ENCODE measurements around the gene AARS2. TPM values are rescaled to one million over a fixed set of nuclear protein-coding genes. Genes with fewer than 3 reads are reported as not detected.
"Not testable (repeated sequence)": the region's sequence is repeated elsewhere in the genome, so short reads cannot be mapped to it uniquely, and the experiment has no call there.

The AARS2 gene
- total RNA-seq, 1 experiment from 2014 or later, result 11.6 TPM

DNA sequence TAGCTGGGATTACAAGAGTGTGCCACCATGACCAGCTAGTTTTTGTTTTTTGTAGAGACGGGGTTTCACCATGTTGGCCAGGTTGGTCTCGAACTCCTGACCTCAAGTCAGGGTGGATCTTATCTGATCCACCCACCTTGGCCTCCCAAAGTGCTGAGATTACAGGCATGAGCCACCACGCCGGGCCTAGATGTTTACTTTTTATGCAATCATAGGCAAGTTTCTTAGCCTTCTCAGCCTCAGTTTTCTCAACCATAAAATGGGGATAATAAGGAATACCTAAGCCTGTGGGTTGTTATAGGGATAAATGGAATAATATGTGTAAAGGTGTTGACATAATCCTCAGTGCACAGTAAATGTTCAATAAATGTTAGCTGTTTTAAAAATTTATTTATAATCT lies 39.1 kb upstream of the AARS2 start:
- no TSS peak for BruUV-seq (replicated peaks)
- H2AFZ ChIP-seq, result no peak overlapping the region
- DNase-seq, result no peak
- ChIA-PET CTCF (interaction anchor here (0.6 kb wide), 1 partner anchor 132 kb away, joined by 9 read pairs; no protein-coding TSS in a partner anchor), POLR2A (ENCODE audit: unreplicated experiment) (no interaction called here)
- H3K9me3 ChIP-seq (ENCODE audit: insufficient read depth, low read depth), result no peaks in the 10 kb centered on the region
- no peaks in the 10 kb centered on the region for H3F3A ChIP-seq (ENCODE audit: insufficient read depth, low read depth)
- H3K9me2 ChIP-seq (ENCODE audit: insufficient read depth), result no peaks in the 10 kb centered on the region; the same call in 1 of the 2 replicates
- H3K4me3 ChIP-seq, result no peak overlapping the region
- H3K27me3 ChIP-seq (ENCODE audit: insufficient read depth, low read depth), result peaks cover 13% of the 10 kb centered on the region
- no peaks in the 10 kb centered on the region for H3K79me2 ChIP-seq (ENCODE audit: low read depth)
- no peak overlapping the region for H3K27ac ChIP-seq
- H4K20me1 ChIP-seq (ENCODE audit: insufficient read depth), result no peaks in the 10 kb centered on the region
- H3K4me2 ChIP-seq, result no peak overlapping the region
- intact Hi-C loops (cut with micrococcal nuclease; ENCODE audit: unreplicated experiment), result no loop called here
- H3K4me1 ChIP-seq (replicated peaks; ENCODE audit: insufficient read depth), result no peaks in the 10 kb centered on the region
- no peak for TF ChIP-seq EZH2 (IDR thresholded peaks at IDR 0.05; ENCODE audit: low read depth)
- TF ChIP-seq, protein P1, sequence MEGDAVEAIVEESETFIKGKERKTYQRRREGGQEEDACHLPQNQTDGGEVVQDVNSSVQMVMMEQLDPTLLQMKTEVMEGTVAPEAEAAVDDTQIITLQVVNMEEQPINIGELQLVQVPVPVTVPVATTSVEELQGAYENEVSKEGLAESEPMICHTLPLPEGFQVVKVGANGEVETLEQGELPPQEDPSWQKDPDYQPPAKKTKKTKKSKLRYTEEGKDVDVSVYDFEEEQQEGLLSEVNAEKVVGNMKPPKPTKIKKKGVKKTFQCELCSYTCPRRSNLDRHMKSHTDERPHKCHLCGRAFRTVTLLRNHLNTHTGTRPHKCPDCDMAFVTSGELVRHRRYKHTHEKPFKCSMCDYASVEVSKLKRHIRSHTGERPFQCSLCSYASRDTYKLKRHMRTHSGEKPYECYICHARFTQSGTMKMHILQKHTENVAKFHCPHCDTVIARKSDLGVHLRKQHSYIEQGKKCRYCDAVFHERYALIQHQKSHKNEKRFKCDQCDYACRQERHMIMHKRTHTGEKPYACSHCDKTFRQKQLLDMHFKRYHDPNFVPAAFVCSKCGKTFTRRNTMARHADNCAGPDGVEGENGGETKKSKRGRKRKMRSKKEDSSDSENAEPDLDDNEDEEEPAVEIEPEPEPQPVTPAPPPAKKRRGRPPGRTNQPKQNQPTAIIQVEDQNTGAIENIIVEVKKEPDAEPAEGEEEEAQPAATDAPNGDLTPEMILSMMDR (conservative IDR thresholded peaks at IDR 0.05), result no peak
- no peaks in the 10 kb centered on the region for H3K36me3 ChIP-seq (ENCODE audit: low read depth)

GRCh38 chr6:44350650-44350994 lies 37.5 kb upstream of the AARS2 start:
- H3F3A ChIP-seq (ENCODE audit: insufficient read depth, low read depth); H3K9me2 ChIP-seq (ENCODE audit: insufficient read depth); H3K4me2 ChIP-seq; H3K9me3 ChIP-seq (ENCODE audit: insufficient read depth, low read depth); DNase-seq; H2AFZ ChIP-seq; H3K4me1 ChIP-seq (replicated peaks; ENCODE audit: insufficient read depth); H4K20me1 ChIP-seq (ENCODE audit: insufficient read depth); CTCF ChIA-PET; H3K27ac ChIP-seq; BruUV-seq (replicated peaks); H3K4me3 ChIP-seq; intact Hi-C loops (cut with micrococcal nuclease; ENCODE audit: unreplicated experiment); H3K79me2 ChIP-seq (ENCODE audit: low read depth); H3K36me3 ChIP-seq (ENCODE audit: low read depth); POLR2A ChIA-PET (ENCODE audit: unreplicated experiment): not testable (repeated sequence)
- peaks cover 15% of the 10 kb centered on the region; the same call in 1 of the 2 replicates for H3K27me3 ChIP-seq (ENCODE audit: insufficient read depth, low read depth)

DNA sequence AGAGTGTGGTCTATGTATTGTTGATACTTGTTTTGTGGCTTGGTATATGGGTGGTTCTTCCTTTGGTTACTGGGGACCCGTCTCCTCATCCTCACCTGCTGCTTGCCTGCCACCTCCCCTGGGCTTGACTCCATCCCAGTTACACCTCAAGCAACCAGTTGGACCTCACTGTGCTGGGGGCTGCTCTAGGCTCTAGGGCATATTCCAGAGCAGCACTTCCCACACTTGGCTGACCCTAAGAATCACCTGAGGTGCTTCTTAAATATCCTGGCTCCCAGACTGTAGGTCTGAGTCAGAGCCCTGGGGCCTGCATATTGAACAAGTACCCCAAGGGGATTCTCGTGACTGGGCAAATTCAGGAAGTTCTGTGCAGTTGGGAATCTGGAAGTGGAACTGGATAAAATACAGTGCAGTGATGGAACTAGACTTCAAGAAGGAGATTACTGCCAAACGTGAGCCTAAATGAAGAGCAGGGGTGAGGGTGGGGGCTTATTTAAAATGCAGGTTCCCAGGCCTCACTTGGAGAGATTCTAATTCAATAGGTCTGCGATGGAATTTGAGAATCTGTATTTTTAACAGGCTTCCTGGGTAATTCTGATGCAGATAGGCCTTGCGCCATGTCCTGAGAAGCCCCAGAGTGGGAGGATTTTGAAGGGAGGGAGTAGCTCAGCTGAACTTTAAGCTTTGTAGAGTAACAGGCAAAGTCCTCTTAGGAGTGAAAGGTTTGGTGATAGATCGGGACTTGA lies 36.9 kb upstream of the AARS2 start:
- no peak overlapping the region for H2AFZ ChIP-seq
- no peaks in the 10 kb centered on the region for H4K20me1 ChIP-seq (ENCODE audit: insufficient read depth)
- no peak for TF ChIP-seq EZH2 (IDR thresholded peaks at IDR 0.05; ENCODE audit: low read depth)
- TF ChIP-seq, protein P1 (conservative IDR thresholded peaks at IDR 0.05), result no peak
- no peak overlapping the region for H3K27ac ChIP-seq
- no peaks in the 10 kb centered on the region for H3K4me1 ChIP-seq (replicated peaks; ENCODE audit: insufficient read depth)
- intact Hi-C loops (cut with micrococcal nuclease; ENCODE audit: unreplicated experiment), result no loop called here
- H3F3A ChIP-seq (ENCODE audit: insufficient read depth, low read depth), result no peaks in the 10 kb centered on the region
- CTCF ChIA-PET, result no interaction called here
- no peak overlapping the region for H3K4me3 ChIP-seq
- H3K9me2 ChIP-seq (ENCODE audit: insufficient read depth), result no peaks in the 10 kb centered on the region
- POLR2A ChIA-PET (ENCODE audit: unreplicated experiment), result no interaction called here
- H3K27me3 ChIP-seq (ENCODE audit: insufficient read depth, low read depth), result peaks cover 18% of the 10 kb centered on the region; the same call in 1 of the 2 replicates
- DNase-seq, result no peak
- H3K9me3 ChIP-seq (ENCODE audit: insufficient read depth, low read depth), result no peaks in the 10 kb centered on the region
- H3K36me3 ChIP-seq (ENCODE audit: low read depth), result no peaks in the 10 kb centered on the region
- H3K79me2 ChIP-seq (ENCODE audit: low read depth), result no peaks in the 10 kb centered on the region
- no TSS peak for BruUV-seq (replicated peaks)
- no peak overlapping the region for H3K4me2 ChIP-seq

DNA sequence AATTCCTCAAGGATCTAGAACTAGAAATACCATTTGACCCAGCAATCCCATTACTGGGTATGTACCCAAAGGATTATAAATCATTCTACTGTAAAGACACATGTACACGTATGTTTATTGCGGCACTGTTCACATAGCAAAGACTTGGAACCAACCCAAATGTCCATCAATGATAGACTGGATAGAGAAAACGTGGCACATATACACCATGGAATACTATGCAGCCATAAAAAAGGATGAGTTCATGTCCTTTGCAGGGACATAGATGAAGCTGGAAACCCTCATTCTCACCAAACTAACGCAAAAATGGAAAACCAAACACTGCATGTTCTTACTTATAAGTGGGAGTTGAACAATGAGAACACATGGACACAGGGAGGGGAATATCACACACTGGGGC lies 33.7 kb upstream of the AARS2 start:
- H3K79me2 ChIP-seq (ENCODE audit: low read depth); POLR2A ChIA-PET (ENCODE audit: unreplicated experiment); BruUV-seq (replicated peaks); H3K27ac ChIP-seq; DNase-seq; H3K4me3 ChIP-seq; H3F3A ChIP-seq (ENCODE audit: insufficient read depth, low read depth); H3K9me2 ChIP-seq (ENCODE audit: insufficient read depth); H4K20me1 ChIP-seq (ENCODE audit: insufficient read depth); H3K4me2 ChIP-seq; H2AFZ ChIP-seq; H3K4me1 ChIP-seq (replicated peaks; ENCODE audit: insufficient read depth); H3K9me3 ChIP-seq (ENCODE audit: insufficient read depth, low read depth); H3K36me3 ChIP-seq (ENCODE audit: low read depth); intact Hi-C loops (cut with micrococcal nuclease; ENCODE audit: unreplicated experiment); CTCF ChIA-PET: not testable (repeated sequence)
- peaks cover 48% of the 10 kb centered on the region for H3K27me3 ChIP-seq (ENCODE audit: insufficient read depth, low read depth)
